Mammary epithelial cell (primary cell): ENCODE measurements around the gene LAMTOR5.

Source experiments
- EZH2 ChIP-seq: IDR thresholded peaks from 2 replicates; pipeline ENCODE4 v1.6.1; 2012; ENCODE audit warnings: low read length, inconsistent platforms, borderline replicate concordance
- TF ChIP-seq, protein P1 (sequence below), 2 donors: IDR thresholded peaks in 1 of 2; conservative IDR thresholded peaks in 1 of 2; 2 replicates each; pipeline ENCODE4 v1.5.1; 2011 to 2012; ENCODE audit warnings: inconsistent platforms in 2 of 2, low read length in 2 of 2, mild to moderate bottlenecking in 2 of 2, control low read depth in 1 of 2, low read depth in 1 of 2; ENCODE audit not compliant: insufficient read depth in 1 of 2; ENCODE audit errors: extremely low read depth in 1 of 2

DNA sequence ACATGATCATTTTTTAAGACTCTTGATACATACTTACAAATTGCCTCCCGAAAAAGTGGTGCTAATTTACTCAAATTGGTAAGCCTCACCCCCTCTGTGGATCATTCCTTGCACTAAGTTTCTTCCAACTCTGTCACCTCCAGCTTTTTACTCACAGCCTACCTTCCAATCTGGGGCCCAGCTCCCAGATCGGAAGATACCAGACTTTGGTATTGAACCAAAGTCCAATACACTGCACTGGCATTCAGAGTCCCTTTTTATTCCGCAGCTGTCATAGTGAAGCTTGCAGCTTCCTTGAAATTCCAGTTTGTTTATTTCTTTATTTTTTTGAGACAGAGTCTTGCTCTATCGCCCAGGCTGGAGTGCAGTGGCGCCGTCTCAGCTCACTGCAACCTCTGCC, 1.8 kb upstream of the LAMTOR5 start:
- TF ChIP-seq, protein P1, sequence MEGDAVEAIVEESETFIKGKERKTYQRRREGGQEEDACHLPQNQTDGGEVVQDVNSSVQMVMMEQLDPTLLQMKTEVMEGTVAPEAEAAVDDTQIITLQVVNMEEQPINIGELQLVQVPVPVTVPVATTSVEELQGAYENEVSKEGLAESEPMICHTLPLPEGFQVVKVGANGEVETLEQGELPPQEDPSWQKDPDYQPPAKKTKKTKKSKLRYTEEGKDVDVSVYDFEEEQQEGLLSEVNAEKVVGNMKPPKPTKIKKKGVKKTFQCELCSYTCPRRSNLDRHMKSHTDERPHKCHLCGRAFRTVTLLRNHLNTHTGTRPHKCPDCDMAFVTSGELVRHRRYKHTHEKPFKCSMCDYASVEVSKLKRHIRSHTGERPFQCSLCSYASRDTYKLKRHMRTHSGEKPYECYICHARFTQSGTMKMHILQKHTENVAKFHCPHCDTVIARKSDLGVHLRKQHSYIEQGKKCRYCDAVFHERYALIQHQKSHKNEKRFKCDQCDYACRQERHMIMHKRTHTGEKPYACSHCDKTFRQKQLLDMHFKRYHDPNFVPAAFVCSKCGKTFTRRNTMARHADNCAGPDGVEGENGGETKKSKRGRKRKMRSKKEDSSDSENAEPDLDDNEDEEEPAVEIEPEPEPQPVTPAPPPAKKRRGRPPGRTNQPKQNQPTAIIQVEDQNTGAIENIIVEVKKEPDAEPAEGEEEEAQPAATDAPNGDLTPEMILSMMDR (conservative IDR thresholded peaks at IDR 0.05 in 1 of 2, IDR thresholded peaks at IDR 0.05 in 1 of 2; ENCODE audit: extremely low read depth in 1 of 2, insufficient read depth in 1 of 2, low read depth in 1 of 2, low read length in 2 of 2), result no peak
- TF ChIP-seq EZH2, result no peak
